Uterus (tissue), 4 donors: ENCODE results near the gene NR1D2. TPM values are rescaled to one million over a fixed set of nuclear protein-coding genes. Genes with fewer than 3 reads are reported as not detected.
A peak's percentile ranks its signal among the peaks of the same experiment; 100 is the strongest.

Source experiments
- DNase-seq, 2 donors: peaks; one replicate each; pipeline ENCODE4 v3.0.0-alpha.2; 2019 to 2020
- H3K27ac ChIP-seq, 2 donors: fragments of 200-600 bp; sonication (generic); 1 replicate in 1 of 2; 2 replicates in 1 of 2; pipeline ENCODE4 v1.5.1; 2016 to 2018
- H3K27me3 ChIP-seq, 2 donors: fragments of 200-600 bp; sonication (generic); one replicate each; pipeline ENCODE4 v1.5.1; 2018 to 2019; ENCODE audit warnings: control low read depth in 1 of 2
- H3K36me3 ChIP-seq, 2 donors: fragments of 200-600 bp; sonication (generic); one replicate each; pipeline ENCODE4 v1.5.1; 2019; ENCODE audit warnings: control low read depth in 1 of 2
- H3K4me1 ChIP-seq, 2 donors: fragments of 200-600 bp; sonication (generic); one replicate each; pipeline ENCODE4 v1.5.1; 2018 to 2019; ENCODE audit warnings: control low read depth in 1 of 2
- H3K4me3 ChIP-seq, 2 donors: fragments of 200-600 bp; sonication (generic); 1 replicate in 1 of 2; 2 replicates in 1 of 2; pipeline ENCODE4 v1.5.1; 2018 to 2019; ENCODE audit warnings: mild to moderate bottlenecking in 1 of 2
- H3K9me3 ChIP-seq, 2 donors: fragments of 200-600 bp; sonication (generic); one replicate each; pipeline ENCODE4 v1.5.1; 2019; ENCODE audit warnings: control low read depth in 1 of 2
- CTCF ChIP-seq, 4 experiments: fragments of 200-600 bp in 2 of 4; fragments of 450-650 bp in 2 of 4; sonication (generic) in 2 of 4; IDR thresholded peaks; one replicate each; pipeline ENCODE4 v1.5.1; 2016 to 2019; ENCODE audit warnings: antibody characterized with exemption in 4 of 4, mild to moderate bottlenecking in 2 of 4, moderate library complexity in 1 of 4
- POLR2A ChIP-seq, 2 donors: fragments of 450-650 bp; IDR thresholded peaks; one replicate each; pipeline ENCODE4 v1.6.1; 2016; ENCODE audit warnings: antibody characterized with exemption in 2 of 2, mild to moderate bottlenecking in 1 of 2, moderate library complexity in 1 of 2
- intact Hi-C: fragments of 100-400 bp; cut with DNase I; formaldehyde crosslinking; loops from one replicate; pipeline ENCODE4 v1.15.1; 2023; ENCODE audit warnings: low total_unique reads
- total RNA-seq, 4 donors: library from RNA; depleted of rRNA in 3 of 4; stranded (reverse); fragments of >200 nt in 3 of 4; gene quantifications; one replicate each; pipeline versions ENCODE4 v1.1.0 to v1.2.4, GENCODE V29; 2014 to 2023
- donor health status: DM: yes; HTN: yes; CAD: no.

The NR1D2 gene
- total RNA-seq, 4 donors from 2014 or later = 36.8 to 95.7 (median 60.2) TPM

GRCh38 chr3:23985747-23986544 is 40.9 kb downstream of the NR1D2 start:
- H3K4me1 ChIP-seq = no peaks in the 10 kb centered on the region
- H3K27ac ChIP-seq = no peak overlapping the region
- H3K4me3 ChIP-seq = no peak overlapping the region
- intact Hi-C loops = no loop called here
- no peak for DNase-seq
- no peaks in the 10 kb centered on the region for H3K9me3 ChIP-seq
- H3K27me3 ChIP-seq = no peaks in the 10 kb centered on the region
- no peak for TF ChIP-seq POLR2A (IDR thresholded peaks at IDR 0.05)
- TF ChIP-seq CTCF (IDR thresholded peaks at IDR 0.05) = no peak
- no peaks in the 10 kb centered on the region for H3K36me3 ChIP-seq

- no peaks in the 10 kb centered on the region for H3K36me3 ChIP-seq
- H3K9me3 ChIP-seq = no peaks in the 10 kb centered on the region
- H3K4me3 ChIP-seq = no peak overlapping the region
- H3K27me3 ChIP-seq = no peaks in the 10 kb centered on the region
- TF ChIP-seq POLR2A (IDR thresholded peaks at IDR 0.05) (no peak), CTCF (IDR thresholded peaks at IDR 0.05) (no peak)
- H3K27ac ChIP-seq = no peak overlapping the region
- no peaks in the 10 kb centered on the region for H3K4me1 ChIP-seq
- intact Hi-C loops = no loop called here
- DNase-seq = no peak
These were observed 42.3 kb downstream of the NR1D2 start for GRCh38 chr3:23987356-23987755.

GRCh38 chr3:23991306-23991682 is 46.2 kb downstream of the NR1D2 start:
- Histone ChIP-seq H3K4me1 (no peaks in the 10 kb centered on the region), H3K9me3 (no peaks in the 10 kb centered on the region), H3K27me3 (no peaks in the 10 kb centered on the region), H3K4me3 (no peak overlapping the region), H3K36me3 (no peaks in the 10 kb centered on the region), H3K27ac (peak overlapping the region; percentile 50 to 60)
- DNase-seq = no peak
- TF ChIP-seq POLR2A (IDR thresholded peaks at IDR 0.05) = no peak
- no peak for TF ChIP-seq CTCF (IDR thresholded peaks at IDR 0.05)
- intact Hi-C loops = no loop called here

DNA sequence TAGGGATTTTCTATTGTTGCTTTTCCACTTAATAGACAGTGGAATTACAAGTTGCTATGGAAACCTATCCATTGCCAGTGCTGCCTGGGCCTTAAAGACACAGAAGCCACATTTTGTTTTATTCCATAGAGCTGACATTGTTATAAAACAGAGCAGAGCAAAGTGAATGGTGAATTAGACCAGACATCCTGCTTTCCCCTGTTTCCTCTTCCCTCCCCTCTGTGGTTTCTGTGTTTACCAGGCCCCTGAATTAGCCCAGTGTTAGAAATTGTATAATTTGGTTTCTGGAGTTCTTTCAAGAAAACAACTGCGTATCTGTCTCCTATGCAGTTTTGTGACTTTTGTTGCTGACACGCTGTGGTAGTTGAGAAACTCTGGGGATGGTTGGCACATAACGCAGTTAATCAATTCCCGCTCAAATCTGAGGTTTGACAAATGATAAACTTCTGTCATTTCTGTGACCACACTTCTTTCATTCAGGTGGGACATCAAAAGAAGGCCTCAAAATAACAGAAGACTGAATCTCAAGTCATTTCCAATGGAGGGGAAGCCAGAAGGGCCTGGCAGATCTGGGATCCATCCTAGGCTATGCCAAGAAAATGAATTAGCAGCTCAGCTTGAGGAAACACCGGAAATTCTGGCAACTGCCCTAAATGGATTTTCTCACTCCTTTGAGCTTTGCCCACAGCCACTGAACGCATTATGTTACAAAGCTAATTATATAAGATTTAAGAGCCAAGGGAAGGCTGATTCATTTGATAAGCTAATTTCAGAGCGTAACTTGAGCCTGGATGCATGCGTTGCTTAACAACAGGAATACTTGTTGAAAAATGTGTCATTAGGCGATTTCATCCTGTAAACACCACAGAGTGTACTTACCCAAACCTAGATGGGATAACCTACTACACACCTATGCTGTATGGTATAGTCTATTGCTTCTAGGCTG is 46.9 kb downstream of the NR1D2 start:
- H3K36me3 ChIP-seq = no peaks in the 10 kb centered on the region
- H3K4me3 ChIP-seq = no peak overlapping the region
- intact Hi-C loops = no loop called here
- H3K9me3 ChIP-seq = no peaks in the 10 kb centered on the region
- H3K27ac ChIP-seq = peak overlapping the region; percentile 50 to 60
- peak; percentile 29 to 57 for DNase-seq
- TF ChIP-seq POLR2A (IDR thresholded peaks at IDR 0.05) (no peak), CTCF (IDR thresholded peaks at IDR 0.05) (no peak)
- no peaks in the 10 kb centered on the region for H3K27me3 ChIP-seq
- no peaks in the 10 kb centered on the region for H3K4me1 ChIP-seq
